Measurements from ENCODE around the gene LY6G5B. TPM values are rescaled to one million over a fixed set of nuclear protein-coding genes. Genes with fewer than 3 reads are reported as not detected.

LY6G5B gene
- total and polyA plus RNA-seq, 2 donors (not counting 1 experiment from before 2014, with no cell fraction given) = 28.4 to 44.2 TPM

Small RNA genes within 50 kb of the gene (small RNA-seq; reads per million reads assigned to genes)
- gene LY6G6D (ENCODE audit: insufficient read length, low read depth, low replicate concordance) = not detected
- not detected for gene MIR4646 (ENCODE audit: insufficient read length, low read depth, low replicate concordance)
- not detected for gene MIR6832 (ENCODE audit: insufficient read length, low read depth, low replicate concordance)
- not detected for gene RF00019 (ENCODE audit: insufficient read length, low read depth, low replicate concordance)
- 29.4 reads per million, percentile 91 among the genes with 10 or more reads in this experiment for gene SNORA38 (ENCODE audit: insufficient read length, low read depth, low replicate concordance)

Other genes starting within 250 kb of the LY6G5B start
Only the 30 nearest of the 37 such genes appear.
- not detected in 2 replicates for gene MCCD1, start 141.0 kb upstream of the LY6G5B start, total RNA-seq
- gene MCCD1, start 141.0 kb upstream of the LY6G5B start, polyA plus RNA-seq = not detected in 2 replicates
- gene DDX39B, start 128.0 kb upstream of the LY6G5B start, total RNA-seq = 576 and 577 TPM in 2 replicates
- 838 and 919 TPM in 2 replicates for gene DDX39B, start 128.0 kb upstream of the LY6G5B start, polyA plus RNA-seq
- gene ATP6V1G2, start 123.4 kb upstream of the LY6G5B start, total RNA-seq = 3.3 and 4.4 TPM in 2 replicates
- 4.5 and 5.2 TPM in 2 replicates for gene ATP6V1G2, start 123.4 kb upstream of the LY6G5B start, polyA plus RNA-seq
- gene NFKBIL1, start 122.4 kb upstream of the LY6G5B start, total RNA-seq = 17.8 and 18.4 TPM in 2 replicates
- gene NFKBIL1, start 122.4 kb upstream of the LY6G5B start, polyA plus RNA-seq = 6.4 and 10.3 TPM in 2 replicates
- 5.6 and 8.8 TPM in 2 replicates for gene LTA, start 97.7 kb upstream of the LY6G5B start, total RNA-seq
- gene LTA, start 97.7 kb upstream of the LY6G5B start, polyA plus RNA-seq = 8.4 and 8.6 TPM in 2 replicates
- gene TNF, start 94.4 kb upstream of the LY6G5B start, total RNA-seq = 22.2 and 22.6 TPM in 2 replicates
- gene TNF, start 94.4 kb upstream of the LY6G5B start, polyA plus RNA-seq = 15.6 and 21.9 TPM in 2 replicates
- gene LTB, start 87.6 kb upstream of the LY6G5B start, total RNA-seq = 473 and 488 TPM in 2 replicates
- 832 and 938 TPM in 2 replicates for gene LTB, start 87.6 kb upstream of the LY6G5B start, polyA plus RNA-seq
- gene LST1, start 83.7 kb upstream of the LY6G5B start, total RNA-seq = 7.4 and 9.5 TPM in 2 replicates
- gene LST1, start 83.7 kb upstream of the LY6G5B start, polyA plus RNA-seq = 29.4 and 30.5 TPM in 2 replicates
- gene NCR3, start 77.0 kb upstream of the LY6G5B start, total RNA-seq = 24.7 and 28.5 TPM in 2 replicates
- 52.2 and 52.5 TPM in 2 replicates for gene NCR3, start 77.0 kb upstream of the LY6G5B start, polyA plus RNA-seq
- gene AIF1, start 54.7 kb upstream of the LY6G5B start, total RNA-seq = 1.3 and 1.5 TPM in 2 replicates
- gene AIF1, start 54.7 kb upstream of the LY6G5B start, polyA plus RNA-seq = 4.7 and 7.5 TPM in 2 replicates
- gene PRRC2A, start 49.3 kb upstream of the LY6G5B start, total RNA-seq = 265 and 278 TPM in 2 replicates
- 152 and 153 TPM in 2 replicates for gene PRRC2A, start 49.3 kb upstream of the LY6G5B start, polyA plus RNA-seq
- gene BAG6, start 17.3 kb upstream of the LY6G5B start, total RNA-seq = 345 and 348 TPM in 2 replicates
- gene BAG6, start 17.3 kb upstream of the LY6G5B start, polyA plus RNA-seq = 252 and 276 TPM in 2 replicates
- 2.6 and 3.6 TPM in 2 replicates for gene APOM, start 14.1 kb upstream of the LY6G5B start, total RNA-seq
- gene APOM, start 14.1 kb upstream of the LY6G5B start, polyA plus RNA-seq = 11.6 and 11.9 TPM in 2 replicates
- gene C6orf47, start 9.2 kb upstream of the LY6G5B start, total RNA-seq = 34.0 and 35.1 TPM in 2 replicates
- 5.8 and 7.6 TPM in 2 replicates for gene C6orf47, start 9.2 kb upstream of the LY6G5B start, polyA plus RNA-seq
- gene GPANK1, start 5.0 kb upstream of the LY6G5B start, total RNA-seq = 24.2 and 24.3 TPM in 2 replicates
- 18.3 and 22.6 TPM in 2 replicates for gene GPANK1, start 5.0 kb upstream of the LY6G5B start, polyA plus RNA-seq
- gene CSNK2B, start 3.9 kb upstream of the LY6G5B start, total RNA-seq = 141 and 146 TPM in 2 replicates
- 124 and 142 TPM in 2 replicates for gene CSNK2B, start 3.9 kb upstream of the LY6G5B start, polyA plus RNA-seq
- gene LY6G5C, start 11.1 kb downstream of the LY6G5B start, total RNA-seq = 0.76 and 2.1 TPM in 2 replicates
- 0.40 and 3.4 TPM in 2 replicates for gene LY6G5C, start 11.1 kb downstream of the LY6G5B start, polyA plus RNA-seq
- gene ABHD16A, start 33.3 kb downstream of the LY6G5B start, total RNA-seq = 78.3 and 90.3 TPM in 2 replicates
- gene ABHD16A, start 33.3 kb downstream of the LY6G5B start, polyA plus RNA-seq = 97.5 and 97.6 TPM in 2 replicates
- not detected in 2 replicates for gene LY6G6F, start 36.9 kb downstream of the LY6G5B start, total RNA-seq
- 0.32 TPM in 1 of 2 replicates, not detected in the other for gene LY6G6F, start 36.9 kb downstream of the LY6G5B start, polyA plus RNA-seq
- not detected in 2 replicates for gene LY6G6D, start 45.4 kb downstream of the LY6G5B start, total RNA-seq
- gene LY6G6D, start 45.4 kb downstream of the LY6G5B start, polyA plus RNA-seq = not detected in 2 replicates
- not detected in 2 replicates for gene LY6G6C, start 51.8 kb downstream of the LY6G5B start, total RNA-seq
- gene LY6G6C, start 51.8 kb downstream of the LY6G5B start, polyA plus RNA-seq = 0.13 and 0.30 TPM in 2 replicates
- 0.24 and 0.54 TPM in 2 replicates for gene MPIG6B, start 53.4 kb downstream of the LY6G5B start, total RNA-seq
- 1.6 and 4.8 TPM in 2 replicates for gene MPIG6B, start 53.4 kb downstream of the LY6G5B start, polyA plus RNA-seq
- 51.1 and 59.2 TPM in 2 replicates for gene DDAH2, start 59.3 kb downstream of the LY6G5B start, total RNA-seq
- 64.7 and 87.2 TPM in 2 replicates for gene DDAH2, start 59.3 kb downstream of the LY6G5B start, polyA plus RNA-seq
- 216 and 221 TPM in 2 replicates for gene CLIC1, start 66.6 kb downstream of the LY6G5B start, total RNA-seq
- gene CLIC1, start 66.6 kb downstream of the LY6G5B start, polyA plus RNA-seq = 178 and 290 TPM in 2 replicates
- 49.9 and 50.1 TPM in 2 replicates for gene MSH5, start 70.0 kb downstream of the LY6G5B start, total RNA-seq
- 51.6 and 64.7 TPM in 2 replicates for gene MSH5, start 70.0 kb downstream of the LY6G5B start, polyA plus RNA-seq
- 11.1 and 12.9 TPM in 2 replicates for gene SAPCD1, start 92.7 kb downstream of the LY6G5B start, total RNA-seq
- gene SAPCD1, start 92.7 kb downstream of the LY6G5B start, polyA plus RNA-seq = 12.9 and 21.5 TPM in 2 replicates
- gene VWA7, start 107.4 kb downstream of the LY6G5B start, total RNA-seq = 5.2 and 5.6 TPM in 2 replicates
- gene VWA7, start 107.4 kb downstream of the LY6G5B start, polyA plus RNA-seq = 3.2 and 6.0 TPM in 2 replicates
- 47.4 and 52.3 TPM in 2 replicates for gene VARS1, start 125.8 kb downstream of the LY6G5B start, total RNA-seq
- 54.8 and 66.8 TPM in 2 replicates for gene VARS1, start 125.8 kb downstream of the LY6G5B start, polyA plus RNA-seq
- 45.3 and 52.4 TPM in 2 replicates for gene LSM2, start 137.0 kb downstream of the LY6G5B start, total RNA-seq
- 37.7 and 57.4 TPM in 2 replicates for gene LSM2, start 137.0 kb downstream of the LY6G5B start, polyA plus RNA-seq
- 2.0 and 2.4 TPM in 2 replicates for gene HSPA1L, start 145.3 kb downstream of the LY6G5B start, total RNA-seq
- 0.49 and 0.81 TPM in 2 replicates for gene HSPA1L, start 145.3 kb downstream of the LY6G5B start, polyA plus RNA-seq